Upper lobe of left lung (tissue), 4 donors: Measurements from ENCODE around the gene RASSF1.
"Not testable (repeated sequence)": the region's sequence is repeated elsewhere in the genome, so short reads cannot be mapped to it uniquely, and the experiment has no call there.

ENCODE experiments used
- POLR2A ChIP-seq, 4 donors: fragments of 450-650 bp; IDR thresholded peaks; one replicate each; pipeline ENCODE4 v1.5.1; 2016 to 2017; ENCODE audit warnings: antibody characterized with exemption in 4 of 4, mild to moderate bottlenecking in 2 of 4
- POLR2AphosphoS5 ChIP-seq, 2 donors: sonication (generic); formaldehyde crosslinking; IDR thresholded peaks; one replicate each; pipeline ENCODE4 v1.5.1; 2017; ENCODE audit warnings: antibody characterized with exemption in 2 of 2
- TF ChIP-seq, protein P1 (sequence below), 6 experiments: fragments of 450-650 bp in 4 of 6; fragments of 200-600 bp in 2 of 6; sonication (generic) in 2 of 6; IDR thresholded peaks; one replicate each; pipeline ENCODE4 v1.5.1; 2016 to 2019; ENCODE audit warnings: antibody characterized with exemption in 6 of 6

DNA sequence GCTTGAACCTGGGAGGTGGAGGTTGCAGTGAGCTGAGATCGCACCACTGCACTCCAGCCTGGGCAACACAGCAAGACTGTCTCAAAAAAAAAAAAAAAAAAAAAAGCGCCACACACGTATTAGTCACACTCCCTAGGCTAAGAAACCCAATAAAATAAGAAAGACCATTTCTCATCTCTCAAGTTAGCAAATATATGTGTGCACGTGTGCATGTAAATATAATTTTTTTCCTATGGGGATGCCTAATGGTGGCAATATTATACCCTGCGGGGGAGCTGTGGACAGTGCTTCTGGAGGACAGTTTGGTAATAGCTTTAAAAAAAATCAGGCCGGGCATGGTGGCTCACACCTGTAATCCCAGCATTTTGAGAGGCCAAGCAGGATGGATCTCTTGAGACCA is 56.5 kb downstream of the RASSF1 start:
- TF ChIP-seq, protein P1, sequence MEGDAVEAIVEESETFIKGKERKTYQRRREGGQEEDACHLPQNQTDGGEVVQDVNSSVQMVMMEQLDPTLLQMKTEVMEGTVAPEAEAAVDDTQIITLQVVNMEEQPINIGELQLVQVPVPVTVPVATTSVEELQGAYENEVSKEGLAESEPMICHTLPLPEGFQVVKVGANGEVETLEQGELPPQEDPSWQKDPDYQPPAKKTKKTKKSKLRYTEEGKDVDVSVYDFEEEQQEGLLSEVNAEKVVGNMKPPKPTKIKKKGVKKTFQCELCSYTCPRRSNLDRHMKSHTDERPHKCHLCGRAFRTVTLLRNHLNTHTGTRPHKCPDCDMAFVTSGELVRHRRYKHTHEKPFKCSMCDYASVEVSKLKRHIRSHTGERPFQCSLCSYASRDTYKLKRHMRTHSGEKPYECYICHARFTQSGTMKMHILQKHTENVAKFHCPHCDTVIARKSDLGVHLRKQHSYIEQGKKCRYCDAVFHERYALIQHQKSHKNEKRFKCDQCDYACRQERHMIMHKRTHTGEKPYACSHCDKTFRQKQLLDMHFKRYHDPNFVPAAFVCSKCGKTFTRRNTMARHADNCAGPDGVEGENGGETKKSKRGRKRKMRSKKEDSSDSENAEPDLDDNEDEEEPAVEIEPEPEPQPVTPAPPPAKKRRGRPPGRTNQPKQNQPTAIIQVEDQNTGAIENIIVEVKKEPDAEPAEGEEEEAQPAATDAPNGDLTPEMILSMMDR (IDR thresholded peaks at IDR 0.05), result not testable (repeated sequence)
- TF ChIP-seq POLR2A, POLR2AphosphoS5 (IDR thresholded peaks at IDR 0.05): not testable (repeated sequence)
